A549 treated with ZK216348 at 1 μM for 4 hours (cell line): Measurements from ENCODE around the gene ERMAP. TPM values are rescaled to one million over a fixed set of nuclear protein-coding genes. Genes with fewer than 3 reads are reported as not detected.

Source experiments
- total RNA-seq: library from RNA; stranded (reverse); fragments of 200-300 nt; extraction: Qiagen RNA extraction; gene quantifications from 5 replicates; pipeline ENCODE4 v1.2.3, GENCODE V29; 2022; ENCODE audit warnings: low read depth

Gene ERMAP
- total RNA-seq: 3.1 to 4.2 TPM (median 3.9 TPM) in 5 replicates

GRCh38 chr1:42816585-42817439, at the start of gene ERMAP, which contains the start of gene SVBP:
Gene ERMAP (plus strand): TSS chr1:42817122. CDS start chr1:42830449, 13,327 bp downstream.
Gene SVBP (minus strand): TSS chr1:42817397. CDS start chr1:42816544, 853 bp downstream.

GRCh38 chr1:42784946-42785693, 31.8 kb upstream of the ERMAP start, which contains the start of gene TMEM269:
Gene TMEM269 (plus strand): TSS chr1:42784991. CDS start chr1:42789894, 4,903 bp downstream.

GRCh38 chr1:42846257-42847110, 29.6 kb downstream of the ERMAP start, which contains the start of gene ZNF691:
Gene ZNF691 (plus strand): TSS chr1:42846613. CDS start chr1:42849659, 3,046 bp downstream.

Other genes starting within 250 kb of the ERMAP start
- gene PPIH, start 158.7 kb upstream of the ERMAP start, total RNA-seq: 56.1 to 77.7 TPM (median 57.5 TPM) in 5 replicates
- gene YBX1, start 134.7 kb upstream of the ERMAP start, total RNA-seq: 764 to 846 TPM (median 825 TPM) in 5 replicates
- not detected in 5 replicates for gene CLDN19, start 76.9 kb upstream of the ERMAP start, total RNA-seq
- gene P3H1, start 50.1 kb upstream of the ERMAP start, total RNA-seq: 26.3 to 35.2 TPM (median 30.3 TPM) in 5 replicates
- gene C1orf50, start 49.9 kb upstream of the ERMAP start, total RNA-seq: 2.3 to 5.5 TPM (median 3.9 TPM) in 5 replicates
- gene TMEM269, start 32.1 kb upstream of the ERMAP start, total RNA-seq: 0.08 to 0.13 TPM (median 0.12 TPM) in 5 replicates
- 13.4 to 18.1 TPM (median 14.7 TPM) in 5 replicates for gene SVBP, start 275 bp downstream of the ERMAP start, total RNA-seq
- 6.1 to 8.4 TPM (median 7.1 TPM) in 5 replicates for gene ZNF691, start 29.5 kb downstream of the ERMAP start, total RNA-seq
- gene SLC2A1, start 141.7 kb downstream of the ERMAP start, total RNA-seq: 91.3 to 124 TPM (median 112 TPM) in 5 replicates